Measurements from ENCODE around the gene CLIP1.

- TF ChIP-seq GATA3 (IDR thresholded peaks at IDR 0.05; ENCODE audit: low read depth, low read length) (no peak), GATA2 (IDR thresholded peaks at IDR 0.05; ENCODE audit: low read depth, low read length) (no peak)
These were observed 35.9 kb upstream of the CLIP1 start for GRCh38 chr12:122458105-122459035.
